ENCODE data around the gene MPPED1. TPM values are rescaled to one million over a fixed set of nuclear protein-coding genes. Genes with fewer than 3 reads are reported as not detected.

Gene MPPED1
- total RNA-seq, 1 donor from 2014 or later = not detected

GRCh38 chr22:43539572-43540528 lies 128.0 kb downstream of the MPPED1 start:
- ATAC-seq (ENCODE audit: poor library complexity) (no peak), DNase-seq (no peak)
- intact Hi-C loops (cut with DNase I) = no loop called here

GRCh38 chr22:43540529-43540923 lies 128.7 kb downstream of the MPPED1 start:
- DNase-seq = no peak
- intact Hi-C loops (cut with DNase I) = no loop called here
- ATAC-seq (ENCODE audit: poor library complexity) = no peak

GRCh38 chr22:43541022-43541421 lies 129.2 kb downstream of the MPPED1 start:
- intact Hi-C loops (cut with DNase I) = no loop called here
- no peak for ATAC-seq (ENCODE audit: poor library complexity)
- DNase-seq = no peak

- DNase-seq (no peak), ATAC-seq (ENCODE audit: poor library complexity) (no peak)
- intact Hi-C loops (cut with DNase I) = no loop called here
These were observed 129.9 kb downstream of the MPPED1 start for GRCh38 chr22:43541462-43542407.

GRCh38 chr22:43542681-43543521 lies 131.1 kb downstream of the MPPED1 start:
- intact Hi-C loops (cut with DNase I) = no loop called here
- no peak for ATAC-seq (ENCODE audit: poor library complexity)
- DNase-seq = no peak

- no peak for DNase-seq
- no peak for ATAC-seq (ENCODE audit: poor library complexity)
- intact Hi-C loops (cut with DNase I) = no loop called here
These were observed 131.9 kb downstream of the MPPED1 start for GRCh38 chr22:43543522-43544288.

- DNase-seq = no peak
- intact Hi-C loops (cut with DNase I) = no loop called here
- ATAC-seq (ENCODE audit: poor library complexity) = no peak
These were observed 132.5 kb downstream of the MPPED1 start for GRCh38 chr22:43544289-43544673.

- ATAC-seq (ENCODE audit: poor library complexity) = no peak
- intact Hi-C loops (cut with DNase I) = no loop called here
- no peak for DNase-seq
These were observed 134.4 kb downstream of the MPPED1 start for GRCh38 chr22:43546186-43546585.

GRCh38 chr22:43550024-43550620 lies 138.3 kb downstream of the MPPED1 start:
- ATAC-seq (ENCODE audit: poor library complexity) (no peak), DNase-seq (no peak)
- intact Hi-C loops (cut with DNase I) = no loop called here

- intact Hi-C loops (cut with DNase I) = no loop called here
- DNase-seq = no peak
- ATAC-seq (ENCODE audit: poor library complexity) = no peak
These were observed 138.9 kb downstream of the MPPED1 start for GRCh38 chr22:43550672-43551071.

GRCh38 chr22:43553451-43554258 lies 141.8 kb downstream of the MPPED1 start:
- DNase-seq (no peak), ATAC-seq (ENCODE audit: poor library complexity) (no peak)
- intact Hi-C loops (cut with DNase I) = no loop called here

GRCh38 chr22:43554259-43554636 lies 142.4 kb downstream of the MPPED1 start:
- no peak for DNase-seq
- no peak for ATAC-seq (ENCODE audit: poor library complexity)
- intact Hi-C loops (cut with DNase I) = no loop called here

GRCh38 chr22:43554694-43555365 lies 143.0 kb downstream of the MPPED1 start:
- no peak for ATAC-seq (ENCODE audit: poor library complexity)
- DNase-seq = no peak
- intact Hi-C loops (cut with DNase I) = no loop called here

GRCh38 chr22:43555561-43556515 lies 144.0 kb downstream of the MPPED1 start:
- ATAC-seq (ENCODE audit: poor library complexity) = no peak
- intact Hi-C loops (cut with DNase I) = no loop called here
- DNase-seq = no peak
